Kidney tubule cell (primary cell): ENCODE measurements around the gene LRRK1.

Source experiments
- DNase-seq: peaks from one replicate; pipeline ENCODE4 v3.0.0-alpha.2; 2018; ENCODE audit warnings: low spot score

The LRRK1 gene

DNA sequence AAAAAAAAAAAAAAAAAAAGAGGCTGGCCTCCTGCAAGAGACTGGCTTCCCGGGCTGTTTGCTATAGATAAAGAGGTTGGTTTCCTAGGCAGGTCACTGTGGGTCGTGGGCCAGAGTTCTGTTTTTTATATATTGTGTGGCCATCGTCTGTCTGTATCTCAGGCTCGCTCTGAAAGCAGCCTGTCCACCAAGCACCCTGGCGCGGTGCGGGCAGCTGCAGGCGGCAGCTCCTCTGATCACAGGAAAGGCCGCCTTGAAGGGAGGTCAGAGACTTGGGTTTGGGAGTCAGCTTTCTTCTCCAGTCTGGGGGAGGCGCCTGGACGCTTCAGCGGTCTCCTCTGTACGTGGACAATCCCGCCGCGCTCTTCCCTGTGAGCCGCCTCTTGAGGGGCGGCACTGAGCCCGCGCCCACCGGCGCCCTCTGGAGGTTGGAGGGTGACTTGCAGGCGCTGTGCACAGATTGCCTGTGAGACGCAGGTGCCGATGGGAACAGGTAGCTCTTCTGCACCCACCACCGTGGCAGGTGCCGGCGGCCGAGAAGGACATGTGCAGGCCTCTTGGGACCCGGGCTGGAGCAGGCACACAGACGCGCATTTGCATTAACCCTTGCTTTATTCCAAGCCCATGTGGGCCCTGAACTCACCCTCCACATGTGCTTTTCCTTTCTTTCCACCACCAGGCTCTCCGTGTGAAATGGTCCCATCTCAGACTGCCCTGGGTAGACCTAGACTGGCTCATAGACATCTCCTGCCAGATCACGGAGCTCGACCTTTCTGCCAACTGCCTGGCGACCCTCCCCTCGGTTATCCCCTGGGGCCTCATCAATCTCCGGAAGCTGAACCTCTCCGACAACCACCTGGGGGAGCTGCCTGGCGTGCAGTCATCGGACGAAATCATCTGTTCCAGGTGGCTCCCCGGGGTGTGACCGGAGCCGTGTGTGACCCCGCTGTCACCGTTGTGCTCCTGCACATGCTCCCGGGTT, 89.3 kb downstream of the LRRK1 start:
- peak; percentile 93 for DNase-seq

DNA sequence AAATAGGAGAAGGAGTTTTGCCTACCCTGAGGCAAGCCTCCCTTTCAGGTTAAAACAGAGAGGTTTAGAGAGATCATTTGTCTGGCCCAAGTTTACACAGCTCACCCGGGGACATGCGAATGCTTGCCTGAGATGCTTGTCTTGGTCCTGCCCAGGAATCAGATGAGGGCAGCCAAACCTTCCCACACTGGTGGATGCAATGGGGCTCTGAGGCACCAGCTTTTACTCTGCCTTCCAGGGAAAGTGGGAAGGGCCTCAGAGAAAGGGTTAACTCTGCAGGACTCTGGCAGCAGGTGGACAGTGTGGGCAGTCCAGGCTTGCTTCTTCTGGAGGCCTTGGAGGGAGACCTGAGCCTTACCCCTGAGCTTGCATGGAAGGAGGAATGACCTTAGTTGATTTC, 90.0 kb downstream of the LRRK1 start:
- DNase-seq, result no peak

DNA sequence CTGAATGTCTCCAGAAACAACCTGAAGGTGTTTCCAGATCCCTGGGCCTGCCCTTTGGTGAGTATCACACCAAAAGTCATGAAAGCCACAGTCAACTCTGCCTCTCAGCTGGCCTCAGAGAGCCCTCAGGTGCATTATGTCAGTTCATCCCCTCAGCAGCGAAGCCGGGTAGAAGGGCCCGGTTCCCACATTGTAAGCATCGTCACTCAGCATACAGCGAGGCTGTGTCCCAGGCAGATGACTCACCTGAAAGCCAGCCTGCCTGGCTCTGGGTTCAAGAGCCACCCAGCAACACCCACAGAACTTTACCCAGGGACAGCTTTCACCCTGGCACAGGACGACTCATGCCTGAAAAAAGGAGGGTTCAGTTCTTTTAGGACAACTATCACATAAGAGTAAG, 91.6 kb downstream of the LRRK1 start:
- no peak for DNase-seq

DNA sequence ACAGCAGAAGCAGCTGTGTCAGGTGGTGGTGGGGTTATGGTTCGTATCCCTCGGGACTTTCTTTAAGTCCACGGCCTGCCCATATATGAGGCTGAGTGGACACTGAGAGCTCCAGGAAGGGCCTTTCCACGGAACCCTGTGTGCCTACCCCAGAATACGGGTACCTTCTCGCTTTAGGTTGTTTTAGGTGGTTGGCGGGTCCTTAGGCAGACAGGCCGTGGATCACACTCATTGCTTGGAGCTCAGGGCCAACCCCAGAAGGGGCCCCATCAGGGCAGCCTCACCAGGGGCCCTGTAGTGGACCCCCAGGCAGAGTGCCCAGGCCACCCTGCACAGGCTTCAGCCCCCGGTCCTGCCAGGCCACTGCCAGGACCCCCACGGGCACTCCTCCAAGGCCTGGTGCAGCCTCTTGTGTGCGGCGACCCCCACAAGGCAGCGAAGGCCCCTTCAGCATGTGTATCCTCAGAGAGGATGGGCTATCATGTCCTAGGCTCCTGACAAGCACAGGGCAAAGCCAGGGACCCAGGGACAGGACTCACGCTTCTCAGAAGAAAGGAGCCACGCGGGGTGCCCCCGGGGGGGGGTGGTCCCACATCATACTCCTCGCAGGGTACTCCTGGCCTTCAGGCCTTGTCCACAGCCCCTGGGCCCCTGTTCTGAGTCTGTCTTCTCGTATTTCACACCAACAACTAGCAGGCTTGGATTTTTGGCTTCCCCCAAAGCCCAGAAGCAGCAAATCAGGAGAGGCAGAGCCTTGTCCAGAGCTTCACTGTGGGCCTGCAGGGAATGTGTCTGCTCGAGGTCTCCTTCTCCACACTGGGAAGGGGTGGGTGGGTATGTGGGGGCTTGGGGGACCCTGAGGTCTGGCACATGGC, 93.4 kb downstream of the LRRK1 start:
- DNase-seq, result no peak

DNA sequence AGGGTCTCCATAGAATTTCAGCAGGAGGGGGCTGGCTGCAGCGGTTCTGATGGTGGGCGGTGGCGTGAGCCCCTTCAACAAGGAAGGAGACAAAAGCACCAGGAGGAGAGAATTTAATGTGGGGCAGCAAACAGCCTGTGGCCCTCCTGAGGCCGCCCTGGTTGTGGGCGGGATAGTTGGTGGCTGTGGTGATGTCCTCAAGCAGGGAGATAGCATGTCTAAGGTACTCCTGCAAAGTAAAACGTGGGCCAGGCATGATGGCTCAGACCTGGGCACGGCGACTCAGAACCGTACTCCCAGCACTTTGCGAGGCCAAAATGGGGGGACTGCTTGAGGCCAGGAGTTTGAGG, 94.0 kb downstream of the LRRK1 start:
- no peak for DNase-seq

DNA sequence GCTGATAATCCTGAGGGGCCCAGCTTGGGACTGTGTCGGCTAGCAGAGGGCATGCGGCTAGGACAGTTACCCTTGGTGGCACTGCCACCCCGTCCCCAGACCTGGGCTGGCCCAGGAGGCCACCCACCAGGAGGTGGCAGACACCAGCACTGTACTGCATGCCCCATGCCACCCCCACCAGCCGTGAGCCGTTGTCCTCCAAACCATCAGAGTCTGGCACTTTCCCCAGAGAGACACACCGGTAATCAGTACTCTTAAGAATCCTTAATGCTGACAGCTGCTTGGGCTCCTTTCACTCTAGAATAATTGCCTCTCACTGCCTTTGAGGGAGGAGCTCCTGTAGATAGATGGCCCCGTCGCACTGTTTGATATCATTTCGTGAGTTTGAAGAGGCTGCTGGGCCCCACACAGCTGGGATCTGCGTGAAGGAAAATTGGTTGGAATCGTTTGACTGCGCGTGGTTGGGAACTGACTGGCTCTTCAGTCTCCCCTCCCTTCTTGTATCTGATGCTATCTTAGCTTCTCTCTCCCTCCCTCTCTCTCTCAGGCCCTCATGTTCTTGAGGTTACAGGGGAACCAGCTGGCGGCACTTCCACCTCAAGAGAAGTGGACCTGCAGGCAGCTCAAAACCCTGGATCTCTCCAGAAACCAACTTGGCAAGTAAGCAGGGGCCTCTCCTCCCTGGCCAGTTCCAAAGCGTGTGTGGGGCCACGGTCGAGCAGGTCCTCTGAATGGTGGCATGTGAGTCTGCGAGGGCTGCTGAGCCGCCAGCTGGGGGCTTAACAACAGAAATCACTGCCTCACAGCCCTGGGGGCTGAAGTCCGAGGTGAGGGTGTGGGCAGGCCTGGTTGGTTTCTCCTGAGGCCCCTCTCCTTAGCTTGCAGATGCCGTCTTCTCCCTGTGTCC, 94.9 kb downstream of the LRRK1 start:
- DNase-seq, result no peak

DNA sequence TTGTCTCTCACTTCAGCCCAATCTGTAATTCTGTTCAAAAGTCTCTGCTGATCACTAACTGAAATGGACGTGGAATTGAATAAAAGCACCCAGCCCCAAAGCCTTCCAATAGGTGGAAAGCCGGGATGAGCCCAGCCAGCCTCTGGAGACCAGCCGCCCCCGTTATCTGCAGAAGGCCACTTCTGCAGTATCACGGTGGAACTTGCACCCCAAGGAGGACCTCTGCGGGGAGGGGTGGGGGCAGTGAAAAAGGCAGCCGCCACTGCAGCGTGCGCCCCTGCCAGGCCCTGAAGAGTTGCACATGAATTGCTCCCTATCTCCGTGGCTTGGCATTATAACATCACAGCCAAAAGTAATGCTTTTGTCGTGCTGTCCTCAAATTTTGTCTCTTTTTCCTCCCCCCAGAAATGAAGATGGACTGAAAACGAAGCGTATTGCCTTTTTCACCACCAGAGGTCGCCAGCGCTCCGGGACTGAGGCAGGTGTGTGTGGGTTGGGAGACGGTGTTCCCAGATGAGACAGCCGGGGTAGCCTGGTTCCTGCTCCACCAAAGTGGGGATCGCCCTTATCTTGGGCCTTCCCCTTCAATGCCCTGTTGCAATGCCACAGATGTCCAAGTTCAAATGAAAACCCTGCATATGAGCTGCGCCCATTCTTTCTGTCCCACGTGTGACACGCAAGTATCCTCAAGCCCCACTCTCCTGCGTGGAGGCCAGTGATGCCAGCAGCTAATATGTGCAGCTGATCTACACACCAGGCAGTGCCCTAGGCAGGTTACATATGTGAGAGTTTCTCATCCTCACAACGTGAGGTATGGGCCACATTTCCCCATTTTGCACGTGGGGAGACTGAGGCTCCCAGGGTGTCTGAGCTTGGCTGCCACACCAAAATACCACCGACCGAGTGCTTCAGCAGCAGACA, 96.0 kb downstream of the LRRK1 start:
- peak; percentile 68 for DNase-seq

DNA sequence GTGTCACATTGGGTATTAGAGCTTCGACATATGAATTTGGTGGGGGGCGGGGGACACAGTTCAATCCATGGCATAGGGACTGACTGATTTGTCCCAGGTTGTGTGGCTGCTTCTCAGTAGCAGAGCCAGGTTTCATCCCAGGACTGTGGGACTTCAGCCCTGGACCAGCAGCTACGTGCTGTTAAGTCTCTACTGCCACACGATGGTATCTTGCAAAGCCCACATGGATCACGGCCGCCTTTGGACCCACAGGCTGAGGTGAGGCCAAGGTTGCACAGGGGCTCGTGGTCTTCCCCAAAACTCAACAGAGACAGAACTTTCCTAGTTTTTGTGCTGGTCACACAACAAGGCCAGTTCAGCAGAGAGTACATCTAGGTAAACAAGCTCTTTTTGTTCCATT, 97.4 kb downstream of the LRRK1 start:
- no peak for DNase-seq

DNA sequence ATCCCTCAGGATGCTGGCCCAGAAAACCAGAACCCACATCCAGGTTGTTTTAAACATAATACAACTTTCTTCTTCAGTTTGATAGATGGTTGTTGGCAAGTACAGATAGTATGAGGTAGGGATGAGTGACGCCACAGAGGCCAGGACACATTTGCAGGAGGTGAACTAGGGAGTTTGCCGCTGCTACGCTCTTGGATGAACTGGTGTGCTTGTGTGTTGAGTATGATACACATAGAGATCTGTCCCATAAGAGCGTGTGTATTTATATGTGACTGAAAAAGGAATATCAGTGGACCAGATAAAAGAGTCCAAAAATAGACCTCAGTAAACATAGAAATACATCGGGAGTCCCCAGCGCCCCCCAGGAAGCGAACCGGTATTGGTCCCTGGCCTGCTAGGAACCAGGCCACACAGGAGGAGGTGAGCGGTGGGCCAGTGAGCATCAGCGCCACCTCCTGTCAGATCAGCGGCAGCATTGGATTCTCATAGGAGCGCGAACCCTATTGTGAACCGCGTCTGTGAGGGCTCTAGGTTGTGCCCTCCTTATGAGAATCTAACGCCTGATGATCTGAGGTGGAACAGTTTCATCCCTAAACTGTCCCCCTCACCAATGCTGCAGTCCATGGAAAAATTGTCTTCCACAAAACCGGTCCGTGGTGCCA, 98.1 kb downstream of the LRRK1 start:
- no peak for DNase-seq

DNA sequence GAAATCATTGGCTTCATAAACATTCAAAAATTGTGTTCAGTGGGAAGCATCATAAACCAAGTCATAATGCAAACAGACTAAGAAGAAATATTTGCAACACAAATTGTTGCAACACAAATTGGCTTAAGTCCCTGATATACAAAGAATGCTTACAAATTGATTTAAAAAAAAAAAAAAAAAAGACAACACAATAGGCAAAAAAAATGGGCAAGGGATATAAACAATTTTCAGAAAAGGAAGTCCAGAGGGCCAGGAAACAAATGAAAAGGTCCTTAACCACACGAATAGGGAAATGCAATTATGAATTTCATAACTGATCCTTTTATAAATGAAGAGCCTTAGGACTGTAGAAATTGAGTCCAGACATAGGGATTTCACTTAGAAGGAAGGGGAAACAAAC, 98.9 kb downstream of the LRRK1 start:
- DNase-seq, result no peak

DNA sequence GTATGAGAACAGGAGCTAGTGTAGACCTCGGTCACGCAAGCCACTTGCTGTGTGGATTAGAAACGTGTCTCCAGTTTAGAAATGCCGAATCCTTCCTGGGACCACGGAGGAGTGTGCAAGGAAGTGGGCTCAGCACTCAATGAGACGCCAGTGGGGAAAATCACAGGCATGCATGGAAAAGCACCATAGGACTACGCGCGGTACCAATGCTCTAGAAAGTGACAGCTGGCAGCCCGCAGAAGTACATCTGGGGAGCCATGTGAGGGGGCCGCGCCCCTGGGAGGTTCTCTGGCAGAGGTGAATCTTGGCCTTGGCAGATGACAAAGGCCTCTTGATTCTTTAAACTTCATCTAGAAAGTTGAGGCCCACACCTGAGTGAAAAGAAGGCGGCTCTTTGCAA, 99.3 kb downstream of the LRRK1 start:
- no peak for DNase-seq

DNA sequence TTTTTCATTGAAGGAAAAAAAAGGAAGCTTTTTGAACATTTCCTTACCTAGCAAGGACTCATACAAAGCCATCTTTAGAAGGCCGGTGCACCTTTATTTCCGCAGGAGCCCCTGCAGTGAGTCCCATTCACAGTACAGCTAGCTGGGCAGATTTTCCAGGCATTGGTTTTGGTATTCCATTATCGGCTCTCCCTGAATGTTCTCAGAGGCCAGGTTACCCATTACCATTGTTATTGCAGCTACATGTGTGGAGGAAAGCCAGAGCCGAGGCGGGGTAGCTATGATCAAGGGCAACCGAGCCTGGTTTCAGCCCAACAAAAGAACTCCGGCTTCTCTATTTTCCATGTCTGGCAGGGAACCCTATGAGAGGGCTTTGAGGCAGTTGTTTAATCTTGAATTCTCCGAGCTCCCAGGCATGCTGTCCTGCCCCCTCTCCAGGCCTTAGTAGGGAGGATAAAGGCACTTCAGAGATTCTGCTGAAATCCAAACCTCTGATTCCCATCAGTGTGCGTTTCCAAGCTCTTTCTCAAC, 100.3 kb downstream of the LRRK1 start:
- no peak for DNase-seq

DNA sequence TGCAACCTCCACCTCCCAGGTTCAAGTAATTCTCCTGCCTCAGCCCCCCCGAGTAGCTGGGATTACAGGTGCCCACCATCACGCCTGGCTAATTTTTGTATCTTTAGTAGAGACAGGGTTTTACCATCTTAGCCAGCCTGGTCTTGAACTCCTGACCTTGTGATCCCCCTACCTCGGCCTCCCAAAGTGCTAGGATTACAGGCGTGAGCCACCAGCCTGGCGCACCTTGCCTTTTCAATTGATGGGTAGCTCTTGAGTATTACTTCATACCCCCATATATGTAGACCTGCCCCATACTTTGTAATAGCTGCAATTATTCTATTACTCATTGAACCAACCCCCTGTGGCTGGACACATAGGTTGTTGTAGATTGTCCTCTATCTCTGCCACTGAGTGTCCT, 101.3 kb downstream of the LRRK1 start:
- DNase-seq, result no peak

DNA sequence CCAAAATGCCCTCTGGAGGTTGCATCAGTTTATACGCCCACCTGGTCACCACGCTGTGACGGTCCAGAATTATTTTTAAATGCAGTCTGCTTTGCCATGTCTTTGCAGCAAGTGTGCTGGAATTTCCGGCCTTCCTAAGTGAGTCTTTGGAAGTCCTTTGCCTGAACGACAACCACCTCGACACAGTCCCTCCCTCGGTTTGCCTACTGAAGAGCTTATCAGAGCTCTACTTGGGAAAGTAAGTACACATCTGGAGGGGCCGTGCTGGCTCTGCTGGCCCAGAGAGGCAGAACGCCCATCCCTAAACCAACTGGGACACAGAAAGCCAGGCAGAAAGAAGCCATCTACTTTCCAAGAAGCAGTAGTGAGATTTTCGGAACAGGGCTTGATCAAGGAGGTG, 101.8 kb downstream of the LRRK1 start:
- no peak for DNase-seq

DNA sequence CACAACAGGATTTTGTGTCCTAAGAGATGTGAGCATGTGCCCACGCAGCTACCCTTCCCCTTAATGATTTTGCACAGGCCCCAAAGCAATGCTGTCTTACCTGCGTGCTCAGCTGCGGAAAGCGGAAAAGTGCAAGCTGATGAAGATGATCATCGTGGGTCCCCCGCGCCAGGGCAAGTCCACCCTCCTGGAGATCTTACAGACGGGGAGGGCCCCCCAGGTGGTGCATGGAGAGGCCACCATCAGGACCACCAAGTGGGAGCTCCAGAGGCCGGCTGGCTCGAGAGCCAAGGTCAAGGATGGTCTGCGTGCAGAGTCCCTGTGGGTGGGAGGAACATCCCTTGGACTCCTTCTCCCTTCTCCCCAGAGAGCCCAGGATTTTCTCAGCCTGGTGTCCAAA, 103.1 kb downstream of the LRRK1 start:
- DNase-seq, result no peak

DNA sequence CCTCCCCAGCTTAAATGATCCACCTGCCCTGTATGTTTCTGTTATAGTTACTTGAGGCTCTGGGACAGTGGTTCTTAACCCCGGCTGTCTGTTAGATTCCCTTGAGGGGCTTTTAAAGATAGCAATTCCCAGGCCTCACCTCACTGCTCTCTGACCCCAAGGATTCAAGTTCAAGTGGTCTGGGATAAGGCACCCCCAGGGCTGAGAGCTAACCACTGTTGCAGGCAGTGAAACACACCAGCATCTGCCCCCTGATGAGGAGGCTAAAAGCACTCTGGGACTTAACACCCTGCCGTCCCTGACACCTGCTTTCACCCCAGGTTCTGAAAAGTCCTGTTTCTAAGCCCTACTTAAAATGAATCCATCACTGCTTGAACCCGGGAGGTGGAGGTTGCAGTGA, 103.7 kb downstream of the LRRK1 start:
- no peak for DNase-seq

DNA sequence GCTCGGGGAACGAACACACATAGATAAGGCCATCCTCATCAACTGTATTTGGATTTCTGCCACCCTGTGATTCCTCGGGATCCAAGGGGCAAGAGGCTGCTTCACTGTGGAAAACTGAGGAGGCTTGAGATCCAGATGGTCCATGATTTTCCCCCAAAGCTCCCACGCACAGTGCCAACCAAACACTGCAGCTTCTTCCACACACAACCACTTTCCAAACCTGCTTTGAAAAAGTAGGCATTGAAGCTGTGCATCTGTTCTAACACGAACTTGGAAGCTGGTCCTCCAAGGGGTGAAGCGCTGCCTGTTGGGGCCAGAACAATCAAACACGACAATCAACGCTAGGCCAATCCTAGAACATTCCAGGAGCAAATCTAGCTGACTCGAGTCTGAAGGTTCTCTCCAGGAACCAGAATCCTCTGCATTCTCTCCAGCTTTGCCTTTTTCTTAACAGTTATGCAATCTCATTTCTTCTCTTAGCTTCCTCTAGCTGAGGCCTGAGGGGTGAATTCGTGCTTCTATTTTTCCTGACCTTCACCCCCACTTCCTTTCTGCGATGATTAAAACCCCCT, 104.4 kb downstream of the LRRK1 start:
- no peak for DNase-seq

DNA sequence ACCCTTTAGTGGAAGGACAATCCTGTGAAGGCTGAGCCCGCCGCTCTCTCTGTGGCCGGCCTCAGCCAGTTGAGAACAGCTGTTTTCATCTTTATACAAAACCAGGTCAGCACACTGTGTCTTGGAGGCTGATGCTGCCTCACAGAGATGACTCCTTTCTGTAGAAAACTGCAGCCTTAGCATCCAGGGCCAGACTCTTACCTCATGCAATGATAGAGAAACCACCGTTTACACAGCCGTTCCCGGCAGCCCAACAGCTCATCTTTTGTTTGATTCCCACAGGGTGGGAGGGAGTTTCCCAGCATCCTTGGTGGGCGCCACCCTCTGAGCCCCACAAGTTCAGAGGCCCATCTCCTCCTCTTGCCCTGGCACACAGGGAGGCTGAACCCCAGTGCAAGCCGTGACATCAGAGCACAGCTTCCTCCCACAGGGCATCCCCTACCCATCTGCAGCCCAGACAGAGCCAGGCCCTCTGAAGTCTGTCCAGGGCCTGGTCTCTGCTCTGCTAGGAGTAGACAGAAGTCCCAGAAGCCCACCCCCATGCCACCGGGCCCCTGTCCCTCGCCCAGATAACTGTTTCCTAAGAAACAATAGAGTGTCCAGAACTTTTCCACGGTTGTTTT, 105.0 kb downstream of the LRRK1 start:
- DNase-seq, result no peak
